MG63 (cell line): Measurements from ENCODE around the gene ARV1. TPM values are rescaled to one million over a fixed set of nuclear protein-coding genes. Genes with fewer than 3 reads are reported as not detected.

Source experiments
- DNase-seq: peaks from one replicate; pipeline ENCODE4 v3.0.0-alpha.2; 2020
- H3K27me3 ChIP-seq: fragments of 250-450 bp; sonication (Bioruptor Pico); 2 replicates; pipeline ENCODE4 v1.5.1; 2020; ENCODE audit warnings: mild to moderate bottlenecking, moderate library complexity
- H3K36me3 ChIP-seq: fragments of 250-450 bp; sonication (Bioruptor Pico); 2 replicates; pipeline ENCODE4 v1.5.1; 2020; ENCODE audit warnings: mild to moderate bottlenecking, moderate library complexity
- H3K4me3 ChIP-seq: fragments of 250-450 bp; sonication (Bioruptor Pico); 2 replicates; pipeline ENCODE4 v1.5.1; 2020; ENCODE audit warnings: mild to moderate bottlenecking, moderate library complexity
- H3K9me3 ChIP-seq: fragments of 250-450 bp; sonication (Bioruptor Pico); 2 replicates; pipeline ENCODE4 v1.5.1; 2020; ENCODE audit warnings: mild to moderate bottlenecking, moderate library complexity
- total RNA-seq: library from RNA; depleted of rRNA; stranded (reverse); fragments of >200 nt; shearing (Covaris generic); gene quantifications from 2 replicates; pipeline ENCODE4 v1.2.3, GENCODE V29; 2014; ENCODE audit warnings: low replicate concordance; rRNA removed

Gene ARV1
- 4.3 and 8.1 TPM in 2 replicates for total RNA-seq

DNA sequence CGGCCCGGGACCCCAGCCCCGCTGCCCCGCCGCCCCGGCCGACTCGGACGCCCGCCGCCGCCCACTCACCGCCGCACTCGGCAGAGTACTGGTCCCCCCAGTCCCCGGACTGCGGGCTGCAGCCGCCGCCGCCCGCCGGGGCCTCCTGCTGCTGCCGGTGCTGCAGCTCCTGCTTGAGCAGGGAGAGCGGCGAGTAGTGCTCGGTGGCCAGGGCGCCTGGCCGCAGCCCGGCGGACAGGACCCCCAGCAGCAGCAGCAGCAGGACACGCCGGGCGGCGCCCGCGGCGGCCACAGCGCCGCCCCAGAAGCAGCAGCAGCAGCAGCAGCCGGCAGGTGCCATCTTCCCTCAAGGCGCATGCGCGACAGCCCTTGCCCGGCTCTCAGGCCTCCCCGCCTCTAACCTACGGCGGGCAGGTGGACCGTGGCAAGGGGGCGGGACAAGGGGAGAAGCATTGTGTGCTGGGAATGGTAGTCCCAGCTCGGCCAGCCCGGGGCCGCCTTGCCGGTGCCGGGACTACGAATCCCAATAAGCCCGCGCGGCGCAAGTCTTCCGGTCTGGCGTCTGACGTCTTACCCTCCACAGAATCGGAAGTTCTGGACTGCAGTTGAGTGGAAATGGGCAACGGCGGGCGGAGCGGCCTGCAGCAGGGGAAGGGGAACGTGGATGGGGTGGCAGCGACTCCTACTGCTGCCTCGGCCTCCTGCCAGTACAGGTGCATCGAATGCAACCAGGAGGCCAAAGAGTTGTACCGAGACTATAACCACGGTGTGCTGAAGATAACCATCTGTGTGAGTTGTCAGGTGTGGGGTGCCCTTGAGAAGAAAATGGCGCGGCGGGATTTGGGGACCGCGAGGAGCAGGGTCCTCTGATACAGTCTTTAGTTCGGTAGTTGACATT, at the start of gene ARV1, which contains the start of gene TTC13:
ARV1 (plus strand) TSS at position 604 of the 898 bp plus-strand sequence; CDS start at position 616, 12 bp downstream.
TTC13 (minus strand) TSS at position 371 of the 898 bp plus-strand sequence; CDS start at position 340, 31 bp downstream.
- H3K27me3 ChIP-seq, result no peaks in the 10 kb centered on the region
- peaks cover 29% of the 10 kb centered on the region for H3K36me3 ChIP-seq
- H3K4me3 ChIP-seq, result peak within 1 kb of the TSS; percentile 81
- DNase-seq, result peak; percentile 99
- no peaks in the 10 kb centered on the region for H3K9me3 ChIP-seq

DNA sequence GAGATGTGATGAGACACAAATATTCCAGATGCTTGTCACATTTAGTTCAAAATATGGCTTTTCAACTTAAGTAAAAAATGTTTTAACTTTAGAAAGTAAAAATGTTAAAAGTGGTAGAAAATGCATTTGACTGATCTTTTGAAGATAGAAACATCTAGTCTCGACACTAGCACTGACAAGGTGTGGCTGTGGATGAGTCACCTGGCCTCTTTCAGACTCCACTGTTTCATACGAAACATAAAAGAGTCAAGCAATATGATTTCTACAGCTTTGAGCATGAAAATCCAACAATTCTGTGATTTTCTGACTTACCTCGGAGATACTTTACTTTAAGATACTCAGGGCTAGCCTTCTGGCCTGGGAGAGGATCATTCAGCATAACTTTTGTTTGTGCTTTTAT, 47.9 kb upstream of the ARV1 start:
- no peak overlapping the region for H3K4me3 ChIP-seq
- H3K9me3 ChIP-seq, result no peaks in the 10 kb centered on the region
- no peak for DNase-seq
- H3K36me3 ChIP-seq, result peaks cover 32% of the 10 kb centered on the region
- no peaks in the 10 kb centered on the region for H3K27me3 ChIP-seq

DNA sequence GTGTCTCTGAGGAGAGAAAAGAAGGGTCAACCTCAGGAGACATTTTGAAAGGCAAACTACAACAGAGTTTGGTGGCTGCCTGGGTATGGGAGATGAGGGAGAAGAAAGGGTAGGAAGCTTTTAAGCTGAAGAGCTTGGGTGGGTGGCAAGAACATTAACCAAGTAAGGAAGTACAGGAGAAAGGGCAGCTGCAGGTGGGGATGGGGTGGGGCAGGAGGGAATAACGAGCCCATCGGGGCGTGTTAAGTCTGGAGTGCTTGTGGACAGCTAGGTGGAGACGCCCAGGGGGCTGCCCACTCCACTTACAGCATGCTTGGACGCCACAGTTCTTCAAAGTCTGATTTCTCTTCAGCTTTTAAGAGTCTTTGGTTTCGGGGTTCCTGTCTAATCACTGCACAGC, 43.0 kb upstream of the ARV1 start:
- no peaks in the 10 kb centered on the region for H3K9me3 ChIP-seq
- no peak overlapping the region for H3K4me3 ChIP-seq
- DNase-seq, result no peak
- no peaks in the 10 kb centered on the region for H3K27me3 ChIP-seq
- peaks cover 11% of the 10 kb centered on the region for H3K36me3 ChIP-seq

DNA sequence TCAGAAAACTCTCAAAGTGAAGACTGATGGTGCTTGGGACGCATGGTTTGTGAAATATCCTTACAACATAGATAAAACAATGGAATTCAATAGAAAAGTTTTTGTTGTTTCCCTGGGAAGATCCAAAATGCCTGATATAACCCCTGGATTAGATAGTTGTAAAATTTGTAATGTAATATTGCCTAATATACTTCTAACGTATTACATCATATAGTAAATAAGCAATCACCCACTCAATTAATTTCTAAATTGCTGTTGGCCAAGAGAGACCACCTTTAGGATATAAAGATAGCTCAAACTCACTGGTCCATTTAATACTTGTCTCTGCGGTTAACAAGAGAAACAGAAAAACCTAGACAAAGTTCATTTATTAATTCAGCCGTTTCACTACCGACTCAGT, 42.4 kb upstream of the ARV1 start:
- no peak for DNase-seq
- Histone ChIP-seq H3K27me3 (no peaks in the 10 kb centered on the region), H3K4me3 (no peak overlapping the region), H3K9me3 (no peaks in the 10 kb centered on the region), H3K36me3 (peaks cover 5% of the 10 kb centered on the region)

DNA sequence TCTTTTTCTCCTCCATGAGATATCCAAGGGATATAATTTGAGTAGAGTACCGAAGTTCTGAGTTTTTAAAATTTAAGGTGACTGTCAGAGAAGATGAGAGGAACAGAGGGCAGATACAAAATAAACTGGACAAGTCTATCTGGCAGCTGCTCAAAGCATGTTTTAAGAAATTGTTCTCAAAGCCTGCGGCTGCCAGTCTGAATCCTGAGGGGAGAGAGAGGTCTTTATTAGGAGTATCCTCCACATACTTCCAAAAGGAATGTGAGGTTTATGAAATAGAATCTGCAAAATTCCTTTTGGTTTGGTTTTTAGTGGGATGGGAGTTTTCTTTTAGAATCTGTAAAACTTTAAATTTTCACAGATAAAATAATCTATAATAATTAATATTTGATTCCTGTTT, 41.5 kb upstream of the ARV1 start:
- Histone ChIP-seq H3K9me3 (no peaks in the 10 kb centered on the region), H3K27me3 (no peaks in the 10 kb centered on the region), H3K36me3 (0 out of 2 replicates have a peak, but pooled peaks cover 3% of the 10 kb centered on the region), H3K4me3 (no peak overlapping the region)
- no peak for DNase-seq

DNA sequence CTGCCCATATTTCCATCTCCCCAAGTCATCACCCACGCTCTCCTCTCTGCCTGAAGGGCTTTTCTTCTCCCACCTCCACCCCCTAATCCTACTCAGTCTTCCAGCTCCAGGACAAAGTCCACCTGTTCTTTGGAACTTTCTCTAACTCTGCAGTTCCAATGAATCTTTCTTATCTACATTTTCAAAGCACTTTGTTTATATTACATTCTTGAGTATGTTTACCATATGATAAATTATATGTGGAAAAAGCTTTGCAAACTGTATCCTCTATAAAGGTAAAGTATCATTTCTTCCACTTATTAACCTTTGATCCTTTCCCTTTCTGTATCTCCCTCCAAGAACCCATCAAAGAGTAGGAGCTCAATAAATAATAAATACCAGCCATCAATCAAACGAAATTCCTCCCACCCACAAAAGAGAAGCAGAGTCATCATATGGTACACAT, 39.9 kb upstream of the ARV1 start:
- peaks cover 6% of the 10 kb centered on the region for H3K36me3 ChIP-seq
- H3K4me3 ChIP-seq, result no peak overlapping the region
- H3K27me3 ChIP-seq, result no peaks in the 10 kb centered on the region
- H3K9me3 ChIP-seq, result no peaks in the 10 kb centered on the region
- no peak for DNase-seq

DNA sequence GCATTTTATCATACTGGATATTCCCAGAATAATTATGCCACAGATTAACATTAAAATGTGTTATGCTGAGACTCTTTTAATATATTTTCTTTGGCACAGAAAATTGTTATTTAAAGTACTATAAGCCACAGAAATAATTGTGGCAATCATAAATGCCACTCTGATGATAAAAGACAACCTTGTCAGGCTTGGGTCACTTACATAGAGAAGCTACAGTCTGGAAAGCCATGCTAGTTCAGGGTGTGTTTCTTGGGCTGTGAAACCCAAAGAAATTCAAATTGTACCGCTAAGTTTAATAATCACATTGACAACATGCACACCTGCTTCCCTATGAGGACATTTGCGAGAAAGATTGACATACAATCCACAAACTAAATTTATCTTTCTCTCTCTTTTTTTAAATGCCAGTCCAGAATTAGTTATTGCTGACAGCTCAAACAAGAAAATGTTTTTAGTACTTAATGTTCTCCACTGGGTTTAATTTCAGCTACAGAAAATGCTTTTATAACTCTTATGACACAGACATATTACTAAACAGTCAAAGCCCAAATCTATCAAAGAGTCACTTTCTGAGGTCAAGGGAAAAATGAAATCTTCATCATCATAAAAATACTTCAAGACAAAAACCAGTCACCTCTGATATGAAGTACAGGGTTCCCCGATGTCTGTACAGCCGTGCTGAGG, 38.9 kb upstream of the ARV1 start:
- Histone ChIP-seq H3K36me3 (peaks cover 6% of the 10 kb centered on the region), H3K27me3 (no peaks in the 10 kb centered on the region), H3K9me3 (no peaks in the 10 kb centered on the region), H3K4me3 (no peak overlapping the region)
- no peak for DNase-seq

DNA sequence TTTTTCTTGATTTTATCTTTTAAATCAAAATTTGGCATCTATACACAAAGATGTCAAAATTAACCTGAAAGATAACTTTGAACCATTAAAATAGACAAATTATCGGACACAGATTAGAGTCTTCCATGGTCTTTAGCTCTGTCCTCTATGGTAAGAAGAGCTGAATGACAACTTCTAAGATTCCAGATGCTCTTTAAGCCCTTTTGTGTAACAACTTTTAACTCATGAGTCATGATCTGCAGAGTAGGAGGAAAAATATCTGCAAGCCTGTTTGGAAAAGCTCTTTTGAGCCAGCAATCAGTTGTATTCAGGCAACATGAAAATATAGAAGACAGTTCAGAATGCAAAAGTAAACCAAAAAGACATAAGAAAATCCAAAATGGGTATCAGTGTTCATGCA, 38.0 kb upstream of the ARV1 start:
- H3K27me3 ChIP-seq, result no peaks in the 10 kb centered on the region
- no peaks in the 10 kb centered on the region for H3K9me3 ChIP-seq
- H3K4me3 ChIP-seq, result no peak overlapping the region
- no peak for DNase-seq
- H3K36me3 ChIP-seq, result peaks cover 6% of the 10 kb centered on the region

DNA sequence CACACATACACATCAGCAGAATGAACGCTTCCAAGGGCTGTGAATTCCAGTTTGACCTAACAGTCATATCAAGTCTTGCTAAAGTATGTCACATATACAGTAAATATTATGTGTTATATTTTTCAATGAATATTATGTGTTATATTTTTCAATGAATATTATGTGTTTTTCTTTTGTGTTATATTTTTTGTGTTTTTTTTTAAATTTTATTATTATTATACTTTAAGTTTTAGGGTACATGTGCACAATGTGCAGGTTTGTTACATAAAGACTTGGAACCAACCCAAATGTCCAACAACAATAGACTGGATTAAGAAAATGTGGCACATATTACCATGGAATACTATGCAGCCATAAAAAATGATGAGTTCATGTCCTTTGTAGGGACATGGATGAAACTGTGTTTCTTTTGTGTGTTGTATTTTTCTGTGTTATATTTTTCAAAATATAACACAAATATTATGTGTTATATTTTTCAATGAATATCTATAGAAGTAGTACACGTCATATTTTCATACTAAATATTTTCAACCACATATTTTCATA, 35.8 kb upstream of the ARV1 start:
- Histone ChIP-seq H3K36me3 (peaks cover 6% of the 10 kb centered on the region), H3K9me3 (no peaks in the 10 kb centered on the region)
- DNase-seq, result no peak

DNA sequence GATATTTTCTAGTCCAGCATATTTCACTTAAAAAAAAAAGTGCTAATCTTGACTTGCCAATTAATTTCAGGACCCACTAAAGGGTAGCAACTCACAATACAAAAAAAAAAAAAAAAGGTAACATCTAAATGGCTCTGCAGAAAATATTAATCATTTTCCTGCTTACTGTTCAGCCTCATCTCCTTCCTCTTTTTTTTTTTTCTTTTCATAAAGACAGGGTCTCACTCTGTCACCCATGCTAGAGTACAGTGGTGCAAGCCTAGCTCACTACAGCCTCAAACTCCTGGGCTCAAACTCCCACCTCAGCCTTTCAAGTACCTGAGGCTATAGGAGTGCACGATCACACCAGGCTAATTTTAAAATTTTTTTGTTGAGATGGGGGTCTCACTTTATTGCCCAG, 30.6 kb upstream of the ARV1 start:
- H3K27me3 ChIP-seq, result no peaks in the 10 kb centered on the region
- no peak overlapping the region for H3K4me3 ChIP-seq
- H3K36me3 ChIP-seq, result peaks cover 4% of the 10 kb centered on the region
- H3K9me3 ChIP-seq, result no peaks in the 10 kb centered on the region
- no peak for DNase-seq

More for the DNA sequence above, 35.8 kb upstream of the ARV1 start:
- no peaks in the 10 kb centered on the region for H3K27me3 ChIP-seq
- no peak overlapping the region for H3K4me3 ChIP-seq

DNA sequence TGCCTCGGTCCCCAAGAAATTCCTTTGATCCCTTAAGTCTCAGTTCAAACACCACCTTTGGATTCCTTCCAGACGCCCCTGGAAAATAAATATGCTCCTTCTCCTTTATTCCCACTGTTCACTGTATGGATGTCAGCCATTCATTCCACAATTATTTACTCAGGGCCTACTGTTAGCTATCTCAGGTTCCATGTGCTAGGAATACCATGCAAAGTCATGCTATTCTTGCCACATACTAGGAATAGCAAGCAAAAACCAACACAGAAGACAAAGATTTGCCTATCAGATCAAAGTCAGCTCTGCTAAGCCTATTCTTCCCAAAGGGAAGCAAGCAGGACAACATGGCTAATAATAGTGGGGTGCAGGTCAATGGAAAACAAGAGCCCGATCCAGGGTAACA, 30.0 kb upstream of the ARV1 start:
- DNase-seq, result no peak
- H3K4me3 ChIP-seq, result no peak overlapping the region
- H3K36me3 ChIP-seq, result peaks cover 3% of the 10 kb centered on the region; the same call in 1 of the 2 replicates
- no peaks in the 10 kb centered on the region for H3K9me3 ChIP-seq
- H3K27me3 ChIP-seq, result no peaks in the 10 kb centered on the region

DNA sequence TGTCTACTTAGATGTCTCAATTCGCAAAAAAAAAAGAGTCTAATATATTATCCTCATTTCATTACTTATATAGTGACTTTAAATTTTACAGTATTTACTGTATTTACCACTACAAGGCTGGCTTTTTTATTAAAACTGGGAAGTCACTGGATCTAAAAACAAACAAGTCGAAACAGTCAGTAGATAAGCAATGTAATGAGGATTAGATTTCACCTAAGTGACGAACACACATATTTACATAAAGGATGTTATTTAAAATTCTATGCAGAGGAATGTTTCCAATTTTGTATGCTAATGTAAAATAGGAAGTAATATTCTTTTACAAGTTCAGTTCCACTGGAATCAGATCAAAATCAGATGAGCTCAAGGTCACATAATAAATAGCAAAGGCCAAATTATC, 28.5 kb upstream of the ARV1 start:
- no peaks in the 10 kb centered on the region for H3K9me3 ChIP-seq
- H3K36me3 ChIP-seq, result peaks cover 4% of the 10 kb centered on the region; the same call in 1 of the 2 replicates
- no peaks in the 10 kb centered on the region for H3K27me3 ChIP-seq
- no peak overlapping the region for H3K4me3 ChIP-seq
- no peak for DNase-seq

DNA sequence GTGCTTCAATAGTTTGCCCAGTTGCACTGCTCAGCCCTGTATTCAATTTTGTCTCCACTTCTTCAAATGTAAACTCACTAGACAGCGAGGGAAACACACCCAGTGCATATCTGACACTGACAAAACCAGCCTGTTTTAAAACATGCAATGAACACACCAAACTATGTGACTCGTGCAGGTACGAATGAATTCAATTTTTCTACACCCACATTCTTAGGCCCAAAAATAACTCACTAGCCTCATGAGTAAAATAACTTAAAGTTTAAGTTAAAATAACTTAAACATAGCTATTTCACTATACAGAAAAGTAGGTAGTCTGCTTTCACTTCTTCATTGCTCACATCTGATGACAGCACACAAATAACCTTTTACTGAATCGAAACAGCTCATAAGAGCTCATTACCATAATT, 21.3 kb upstream of the ARV1 start:
- Histone ChIP-seq H3K27me3 (no peaks in the 10 kb centered on the region), H3K4me3 (no peak overlapping the region), H3K9me3 (no peaks in the 10 kb centered on the region), H3K36me3 (peaks cover 4% of the 10 kb centered on the region; the same call in 1 of the 2 replicates)
- DNase-seq, result no peak

DNA sequence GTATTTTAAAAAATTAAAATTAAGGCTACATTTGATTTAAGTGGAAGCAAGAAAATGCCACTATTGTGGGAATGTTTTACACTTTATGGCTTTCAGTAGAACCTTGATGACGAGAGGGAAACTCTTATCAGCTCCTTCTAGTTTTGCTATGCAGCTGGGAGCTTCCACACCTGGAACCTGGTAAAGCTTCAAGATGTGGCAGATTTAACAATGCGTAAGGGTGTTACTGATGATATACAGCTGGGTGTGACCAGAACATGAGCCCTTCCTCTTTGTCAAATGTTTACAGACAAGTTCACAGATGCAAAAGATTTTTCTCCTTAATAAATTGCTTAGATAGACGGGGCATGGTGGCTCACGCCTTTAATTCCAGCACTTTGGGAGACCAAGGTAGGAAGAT, 20.5 kb upstream of the ARV1 start:
- Histone ChIP-seq H3K9me3 (no peaks in the 10 kb centered on the region), H3K36me3 (peaks cover 4% of the 10 kb centered on the region; the same call in 1 of the 2 replicates), H3K4me3 (no peak overlapping the region), H3K27me3 (no peaks in the 10 kb centered on the region)
- DNase-seq, result no peak

DNA sequence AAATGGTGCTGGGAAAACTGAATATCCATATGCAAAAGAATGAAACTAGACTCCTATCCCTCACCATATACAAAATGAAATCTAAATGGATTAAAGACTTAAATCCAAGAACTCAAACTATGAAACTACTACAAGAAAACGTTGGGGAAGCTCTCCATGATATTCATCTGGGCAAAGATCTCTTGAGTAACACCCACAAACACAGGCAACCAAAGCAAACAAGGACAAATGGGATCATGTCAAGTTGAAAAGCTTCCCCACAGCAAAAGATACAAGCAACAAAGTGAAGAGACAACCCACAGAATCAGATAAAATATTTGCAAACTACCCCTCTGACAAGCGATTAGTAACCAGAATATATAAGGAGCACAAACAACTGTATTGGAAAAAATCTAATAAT, 14.0 kb upstream of the ARV1 start:
- DNase-seq, result no peak
- no peaks in the 10 kb centered on the region for H3K9me3 ChIP-seq
- no peaks in the 10 kb centered on the region for H3K27me3 ChIP-seq
- no peaks in the 10 kb centered on the region for H3K36me3 ChIP-seq
- no peak overlapping the region for H3K4me3 ChIP-seq

DNA sequence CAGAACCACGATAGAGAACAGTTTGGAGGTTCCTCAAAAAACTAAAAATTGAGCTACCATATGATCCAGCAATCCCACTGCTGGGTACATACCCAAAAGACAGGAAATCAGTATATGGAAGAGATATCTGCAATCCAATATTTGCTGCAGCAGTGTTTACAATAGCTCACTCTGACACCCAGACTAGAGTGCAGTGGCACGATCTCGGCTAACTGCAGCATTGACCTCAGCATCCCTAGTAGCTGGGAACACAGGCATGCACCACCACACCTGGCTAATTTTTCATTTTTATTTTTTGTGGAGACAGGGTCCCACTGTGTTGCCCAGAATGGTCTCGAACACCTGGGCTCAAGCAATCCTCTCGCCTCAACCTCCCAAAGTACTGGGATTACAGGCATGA, 13.4 kb upstream of the ARV1 start:
- Histone ChIP-seq H3K9me3 (no peaks in the 10 kb centered on the region), H3K27me3 (no peaks in the 10 kb centered on the region), H3K36me3 (no peaks in the 10 kb centered on the region), H3K4me3 (no peak overlapping the region)
- DNase-seq, result no peak

DNA sequence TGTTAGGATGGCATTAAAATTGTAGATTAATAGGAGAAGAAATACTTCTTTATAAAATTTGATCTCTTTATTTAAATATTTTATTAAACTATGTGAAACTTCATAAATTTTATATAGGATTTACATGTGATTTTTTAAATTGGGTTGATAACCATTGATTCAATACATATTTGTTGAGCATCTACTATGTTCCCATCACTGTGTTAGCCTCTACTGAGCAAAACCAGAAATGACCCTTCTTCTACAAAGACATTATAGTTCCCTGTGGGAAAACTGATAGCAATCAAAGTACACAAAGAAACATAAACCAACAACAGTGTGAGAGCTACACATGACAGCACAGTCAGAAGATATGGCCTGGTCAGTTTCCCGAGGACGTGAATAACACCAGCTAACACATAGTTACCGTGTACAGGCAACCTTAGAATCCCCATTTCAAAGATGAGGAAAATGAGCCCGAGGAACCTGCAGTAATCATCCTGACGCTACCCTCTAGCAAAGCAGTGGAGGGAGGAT, 12.5 kb upstream of the ARV1 start:
- Histone ChIP-seq H3K36me3 (no peaks in the 10 kb centered on the region), H3K27me3 (no peaks in the 10 kb centered on the region), H3K9me3 (no peaks in the 10 kb centered on the region), H3K4me3 (no peak overlapping the region)
- no peak for DNase-seq
